ENCODE results near the gene SBK2. TPM values are rescaled to one million over a fixed set of nuclear protein-coding genes. Genes with fewer than 3 reads are reported as not detected.
A peak's percentile ranks its signal among the peaks of the same experiment; 100 is the strongest.

Gene SBK2
- total RNA-seq, 1 experiment from 2014 or later = 3.5 TPM

DNA sequence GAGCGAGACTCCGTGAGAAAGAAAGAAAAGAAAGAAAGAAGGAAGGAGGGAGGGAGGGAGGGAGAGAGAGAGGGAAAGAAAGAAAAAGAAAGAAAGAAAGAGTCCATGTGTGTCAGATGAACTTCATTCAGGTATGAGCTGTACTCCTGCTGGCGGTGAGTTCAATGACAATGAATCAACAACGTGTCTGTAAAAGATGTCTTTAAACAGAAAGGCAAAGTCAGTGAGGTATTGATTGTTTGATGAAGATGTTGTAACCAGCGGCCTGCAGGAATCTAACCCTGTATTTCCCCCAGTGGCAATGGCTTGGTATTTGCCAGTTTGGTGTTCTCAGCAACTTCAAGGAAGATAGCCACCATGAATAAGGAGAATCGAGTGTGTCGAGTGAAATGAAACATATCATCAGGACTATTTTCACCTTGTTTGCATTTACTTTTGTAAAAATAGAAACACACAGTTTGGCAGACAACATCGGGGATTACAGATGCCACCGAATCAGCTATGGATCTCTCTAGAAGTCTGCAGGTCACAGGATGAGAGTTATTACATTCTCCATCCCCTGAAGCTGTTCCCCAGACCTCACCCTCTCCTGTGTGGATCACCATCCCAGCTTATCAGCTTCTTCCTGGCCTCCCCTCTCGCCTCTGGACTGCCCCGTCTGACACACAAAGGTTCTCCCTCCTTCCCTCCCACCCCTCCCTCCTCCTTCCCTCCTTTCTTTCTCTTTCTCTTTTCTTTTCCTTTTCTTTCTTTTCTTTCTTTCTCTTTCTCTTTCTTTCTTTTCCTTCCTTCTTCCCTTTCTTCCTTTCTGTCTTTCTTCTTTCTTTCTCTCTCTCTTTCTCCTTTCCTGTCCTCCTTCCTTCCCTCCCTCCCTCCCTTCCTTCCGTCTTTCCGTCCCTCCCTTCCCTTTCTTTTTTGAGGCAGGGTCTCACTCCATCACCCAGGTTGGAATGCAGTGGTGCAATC is 16.6 kb upstream of the SBK2 start:
- H3K27me3 ChIP-seq (ENCODE audit: insufficient read depth, low read depth) = no peaks in the 10 kb centered on the region
- ChIA-PET CTCF (interaction anchor here (0.5 to 0.7 kb wide), 3 partner anchors 41 to 1123 kb away, joined by 3 to 9 read pairs (median 4); no protein-coding TSS in a partner anchor), POLR2A (ENCODE audit: unreplicated experiment) (no interaction called here)
- no peak for DNase-seq
- no TSS peak for BruUV-seq (replicated peaks)
- H3K9me2 ChIP-seq (ENCODE audit: insufficient read depth) = no peaks in the 10 kb centered on the region
- no peaks in the 10 kb centered on the region for H4K20me1 ChIP-seq (ENCODE audit: insufficient read depth)
- H3K27ac ChIP-seq = no peak overlapping the region
- no peaks in the 10 kb centered on the region for H3K36me3 ChIP-seq (ENCODE audit: low read depth)
- TF ChIP-seq CTCF (conservative IDR thresholded peaks at IDR 0.05) = no peak
- no peak for TF ChIP-seq EZH2 (IDR thresholded peaks at IDR 0.05; ENCODE audit: low read depth)
- H3K79me2 ChIP-seq (ENCODE audit: low read depth) = no peaks in the 10 kb centered on the region
- peaks cover 44% of the 10 kb centered on the region for H3F3A ChIP-seq (ENCODE audit: insufficient read depth, low read depth)
- H3K4me1 ChIP-seq (replicated peaks; ENCODE audit: insufficient read depth) = peaks cover 26% of the 10 kb centered on the region
- H3K4me3 ChIP-seq = no peak overlapping the region
- H3K4me2 ChIP-seq = no peak overlapping the region
- H2AFZ ChIP-seq = no peak overlapping the region
- intact Hi-C loops (cut with micrococcal nuclease; ENCODE audit: unreplicated experiment) = no loop called here
- no peaks in the 10 kb centered on the region for H3K9me3 ChIP-seq (ENCODE audit: insufficient read depth, low read depth)

- Histone ChIP-seq H3K79me2 (ENCODE audit: low read depth) (no peaks in the 10 kb centered on the region), H2AFZ (no peak overlapping the region), H3K36me3 (ENCODE audit: low read depth) (no peaks in the 10 kb centered on the region), H3K9me2 (ENCODE audit: insufficient read depth) (no peaks in the 10 kb centered on the region), H3F3A (ENCODE audit: insufficient read depth, low read depth) (peaks cover 48% of the 10 kb centered on the region), H3K4me1 (replicated peaks; ENCODE audit: insufficient read depth) (peaks cover 34% of the 10 kb centered on the region), H3K27ac (no peak overlapping the region), H4K20me1 (ENCODE audit: insufficient read depth) (no peaks in the 10 kb centered on the region), H3K27me3 (ENCODE audit: insufficient read depth, low read depth) (no peaks in the 10 kb centered on the region), H3K4me2 (no peak overlapping the region), H3K9me3 (ENCODE audit: insufficient read depth, low read depth) (no peaks in the 10 kb centered on the region), H3K4me3 (no peak overlapping the region)
- DNase-seq = peak in 1 of 2 experiments; percentile 44
- no TSS peak for BruUV-seq (replicated peaks)
- TF ChIP-seq EZH2 (IDR thresholded peaks at IDR 0.05; ENCODE audit: low read depth) = no peak
- no peak for TF ChIP-seq CTCF (conservative IDR thresholded peaks at IDR 0.05)
- intact Hi-C loops (cut with micrococcal nuclease; ENCODE audit: unreplicated experiment) = no loop called here
- ChIA-PET POLR2A (ENCODE audit: unreplicated experiment) (interaction anchor here (0.6 to 0.8 kb wide), 3 partner anchors 44 to 406 kb away, joined by 3 to 15 read pairs (median 7); partner anchors contain the start of gene KMT5C), CTCF (interaction anchor here (0.6 to 0.7 kb wide), 2 partner anchors 30 to 40 kb away, joined by 7 to 9 read pairs; no protein-coding TSS in a partner anchor)
Measured at GRCh38 chr19:55552620-55553019, 15.7 kb upstream of the SBK2 start.

DNA sequence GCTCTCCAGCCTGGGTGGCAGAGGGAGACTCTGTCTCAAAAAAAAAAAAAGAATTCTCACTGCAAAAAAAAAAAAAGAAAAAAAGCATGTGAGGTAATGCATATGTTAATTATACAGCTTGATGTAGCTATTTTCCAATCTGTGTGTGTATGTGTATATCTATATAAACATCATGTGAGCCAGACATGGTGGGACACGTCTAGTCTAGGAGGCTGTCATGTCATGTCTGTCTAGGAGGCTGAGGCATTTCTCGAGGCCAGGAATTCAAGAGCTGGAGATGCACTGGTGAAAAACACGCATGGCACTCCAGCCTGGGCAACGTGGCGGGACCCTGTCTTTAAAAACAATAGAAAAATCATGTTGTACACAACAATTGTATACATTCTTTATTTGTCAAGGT is 15.3 kb upstream of the SBK2 start:
- H3K36me3 ChIP-seq (ENCODE audit: low read depth) = no peaks in the 10 kb centered on the region
- intact Hi-C loops (cut with micrococcal nuclease; ENCODE audit: unreplicated experiment) = no loop called here
- POLR2A ChIA-PET (ENCODE audit: unreplicated experiment) = interaction anchor here (0.5 to 0.8 kb wide), 4 partner anchors 45 to 406 kb away, joined by 3 to 15 read pairs (median 5); partner anchors contain the start of genes KMT5C and NAT14
- no peaks in the 10 kb centered on the region for H3K27me3 ChIP-seq (ENCODE audit: insufficient read depth, low read depth)
- no peak overlapping the region for H2AFZ ChIP-seq
- TF ChIP-seq CTCF (conservative IDR thresholded peaks at IDR 0.05) (no peak), EZH2 (IDR thresholded peaks at IDR 0.05; ENCODE audit: low read depth) (no peak)
- H3F3A ChIP-seq (ENCODE audit: insufficient read depth, low read depth) = peaks cover 52% of the 10 kb centered on the region
- no peaks in the 10 kb centered on the region for H3K79me2 ChIP-seq (ENCODE audit: low read depth)
- no peaks in the 10 kb centered on the region for H4K20me1 ChIP-seq (ENCODE audit: insufficient read depth)
- H3K9me3 ChIP-seq (ENCODE audit: insufficient read depth, low read depth) = no peaks in the 10 kb centered on the region
- no peaks in the 10 kb centered on the region for H3K9me2 ChIP-seq (ENCODE audit: insufficient read depth)
- no peak overlapping the region for H3K4me3 ChIP-seq
- peaks cover 38% of the 10 kb centered on the region for H3K4me1 ChIP-seq (replicated peaks; ENCODE audit: insufficient read depth)
- no TSS peak for BruUV-seq (replicated peaks)
- no peak overlapping the region for H3K27ac ChIP-seq
- CTCF ChIA-PET = interaction anchor here (0.7 kb wide), 1 partner anchor 31 kb away, joined by 7 read pairs; no protein-coding TSS in a partner anchor
- DNase-seq = no peak
- H3K4me2 ChIP-seq = no peak overlapping the region

All from PC-9 (cell line).